Measurements from ENCODE around the gene TMEM106B. TPM values are rescaled to one million over a fixed set of nuclear protein-coding genes. Genes with fewer than 3 reads are reported as not detected.
"Not testable (repeated sequence)": the region's sequence is repeated elsewhere in the genome, so short reads cannot be mapped to it uniquely, and the experiment has no call there.

The TMEM106B gene
- total RNA-seq, 1 donor from 2014 or later, result 44.1 TPM

DNA sequence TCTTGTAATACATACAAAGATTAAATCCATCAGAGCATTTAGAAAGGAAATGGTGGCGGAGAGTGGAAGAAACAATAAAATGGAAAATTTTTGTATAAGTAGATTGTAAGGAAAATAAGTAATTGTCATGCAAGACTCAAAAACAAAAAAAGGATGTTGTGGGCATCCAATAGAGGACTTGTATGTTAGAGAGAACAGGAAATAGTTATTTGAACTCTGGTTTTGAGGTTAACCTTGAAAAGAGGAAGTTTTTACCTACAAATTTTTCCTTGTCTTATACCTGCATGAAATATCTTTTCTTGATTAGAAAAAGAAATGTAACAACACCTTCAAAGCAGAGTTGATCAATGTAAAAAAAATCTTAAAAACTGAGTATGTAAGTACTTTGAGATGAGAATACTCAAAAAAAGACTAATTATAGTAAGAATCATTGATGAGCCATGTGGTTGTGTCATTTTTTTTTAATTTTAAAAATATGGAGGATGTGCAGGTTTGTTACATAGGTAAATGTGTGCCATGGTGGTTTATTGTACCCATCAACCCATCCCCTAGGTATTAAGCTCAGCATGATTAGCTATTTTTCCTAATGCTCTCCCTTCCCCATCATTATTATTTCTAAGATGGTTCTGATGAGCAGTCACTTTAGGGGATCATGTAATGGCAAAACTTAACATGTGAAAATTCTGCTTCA lies 11.9 kb downstream of the TMEM106B start:
- intact Hi-C loops (cut with DNase I), result no loop called here
- ATAC-seq (no peak), DNase-seq (ENCODE audit: missing footprints) (no peak)

DNA sequence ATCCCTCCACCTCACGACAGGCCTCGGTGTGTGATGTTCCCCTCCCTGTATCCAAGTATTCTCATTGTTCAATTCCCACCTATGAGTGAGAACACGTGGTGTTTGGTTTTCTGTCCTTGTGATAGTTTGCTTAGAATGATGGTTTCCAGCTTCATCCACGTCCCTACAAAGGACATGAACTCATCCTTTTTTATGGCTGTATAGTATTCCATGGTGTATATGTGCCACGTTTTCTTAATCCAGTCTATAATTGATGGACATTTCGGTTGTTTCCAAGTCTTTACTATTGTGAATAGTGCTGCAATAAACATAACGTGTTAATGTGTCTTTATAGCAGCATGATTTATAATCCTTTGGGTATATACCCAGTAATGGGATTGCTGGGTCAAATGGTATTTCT lies 13.9 kb downstream of the TMEM106B start:
- DNase-seq (ENCODE audit: missing footprints); ATAC-seq; intact Hi-C loops (cut with DNase I): not testable (repeated sequence)

DNA sequence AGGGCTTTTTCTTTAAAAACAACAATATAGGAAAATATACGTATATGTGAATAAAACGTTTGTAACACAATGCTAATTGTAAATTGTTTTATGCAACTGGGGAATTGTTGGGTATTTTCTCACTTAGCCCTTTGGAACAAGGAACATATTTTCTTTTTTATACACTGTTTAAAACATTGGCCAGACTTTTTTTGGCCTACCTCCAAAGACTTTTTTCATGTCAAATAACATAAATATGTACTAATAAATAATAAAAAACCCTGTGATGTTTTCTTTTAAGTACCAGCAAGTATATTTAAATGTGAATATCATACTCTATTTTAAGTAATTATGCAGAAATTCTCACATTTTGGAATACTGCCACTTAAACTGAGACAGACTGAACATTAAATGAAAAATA lies 15.7 kb downstream of the TMEM106B start:
- no peak for DNase-seq (ENCODE audit: missing footprints)
- intact Hi-C loops (cut with DNase I), result no loop called here
- no peak for ATAC-seq

DNA sequence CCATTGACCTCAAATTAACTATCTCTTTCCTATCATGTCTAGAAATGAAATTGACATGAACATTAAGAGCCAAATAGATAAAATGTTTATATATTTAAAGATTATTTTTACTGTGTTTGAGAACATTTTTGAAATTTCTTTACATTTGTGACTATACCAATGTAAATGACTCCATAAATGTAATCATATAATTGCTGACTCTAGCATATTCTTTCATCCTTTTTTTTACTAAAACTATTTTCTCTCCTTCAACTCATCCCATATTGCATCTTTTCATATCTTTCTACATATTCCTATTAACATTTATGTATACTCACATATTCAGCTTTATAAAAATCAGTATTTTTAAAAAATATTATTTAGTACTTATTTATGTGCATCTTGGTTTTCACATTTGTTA lies 16.9 kb downstream of the TMEM106B start:
- DNase-seq (ENCODE audit: missing footprints) (no peak), ATAC-seq (no peak)
- intact Hi-C loops (cut with DNase I), result no loop called here

DNA sequence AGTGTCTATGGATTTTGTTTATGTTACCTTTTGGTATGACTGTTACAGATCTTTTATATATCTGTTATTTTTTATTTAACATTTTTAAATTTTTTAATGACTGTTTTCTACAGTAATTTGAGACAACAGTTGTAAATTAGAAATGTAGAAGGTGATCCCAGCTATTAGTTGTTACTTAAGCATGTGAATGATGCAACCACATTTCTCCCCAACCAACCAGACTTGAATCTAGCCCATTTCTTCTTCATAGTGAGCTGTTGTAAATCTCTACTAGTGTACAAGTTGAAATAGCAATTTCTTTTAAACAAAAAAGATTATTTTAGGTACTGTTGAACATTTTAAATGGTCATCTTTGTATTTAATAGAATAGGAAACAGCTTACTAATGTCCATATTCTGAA lies 18.0 kb downstream of the TMEM106B start:
- no peak for DNase-seq (ENCODE audit: missing footprints)
- no peak for ATAC-seq
- intact Hi-C loops (cut with DNase I), result no loop called here

DNA sequence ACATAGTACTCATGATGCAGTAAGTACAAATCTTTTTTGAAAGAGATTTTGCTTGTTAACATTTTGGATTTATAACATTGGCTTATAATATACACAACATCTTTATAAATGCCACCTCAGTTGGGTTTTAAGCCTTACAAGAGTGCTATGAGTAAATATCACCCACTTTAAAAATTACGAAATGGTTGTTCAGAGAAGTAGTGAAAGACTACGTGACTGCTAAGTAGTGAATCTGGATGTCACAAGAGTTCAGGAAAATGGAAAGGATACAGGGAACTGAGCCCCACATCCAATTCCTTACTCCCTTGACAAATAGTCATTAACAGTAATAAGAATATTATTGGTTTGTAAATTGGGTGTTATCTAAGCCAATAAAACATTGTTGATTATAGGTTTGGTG lies 20.0 kb downstream of the TMEM106B start:
- ATAC-seq, result no peak
- intact Hi-C loops (cut with DNase I), result no loop called here
- no peak for DNase-seq (ENCODE audit: missing footprints)

DNA sequence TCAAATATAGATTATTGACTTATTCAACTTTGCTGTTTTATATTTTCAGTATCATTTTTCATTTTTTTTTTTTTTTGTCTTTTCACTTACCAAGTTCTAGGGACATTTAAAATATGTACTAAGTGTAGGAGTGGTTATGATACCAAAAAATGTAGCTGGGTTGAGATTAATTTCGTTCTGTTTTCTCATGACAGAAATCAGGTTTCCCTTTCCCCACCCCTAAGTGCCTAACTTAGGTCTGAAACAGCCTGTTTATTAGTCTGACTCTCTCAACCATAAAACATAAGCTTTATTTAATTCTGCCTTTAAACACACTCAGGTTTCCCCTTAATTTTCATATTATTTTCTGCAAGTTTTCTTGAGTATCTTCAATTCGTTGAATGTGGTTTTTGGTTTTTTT lies 22.1 kb downstream of the TMEM106B start:
- intact Hi-C loops (cut with DNase I), result no loop called here
- DNase-seq (ENCODE audit: missing footprints) (no peak), ATAC-seq (no peak)

DNA sequence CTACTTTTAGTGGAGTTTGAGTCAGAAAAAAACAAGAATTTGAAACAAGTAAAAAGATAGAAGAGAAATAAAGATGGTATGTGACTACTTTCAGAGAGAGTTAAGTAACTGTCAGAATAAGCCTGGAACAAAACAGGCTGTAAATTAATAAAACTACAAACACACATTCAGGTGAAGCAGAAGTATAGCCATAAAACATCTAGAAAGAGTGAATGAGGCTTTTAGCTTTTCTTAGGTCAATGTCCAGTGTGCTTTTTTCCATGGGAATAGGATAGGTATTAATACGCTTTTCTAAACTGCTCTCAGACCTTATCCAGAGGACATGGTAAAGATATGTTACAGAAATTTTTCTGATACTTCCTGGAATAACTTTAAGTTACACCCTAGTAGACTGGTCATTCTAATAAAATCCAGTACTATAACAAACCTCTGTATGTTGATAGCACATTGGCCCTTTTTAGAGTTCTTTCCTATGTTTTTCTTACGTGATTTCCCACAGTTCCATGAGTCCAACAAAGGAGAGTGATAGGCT lies 23.3 kb downstream of the TMEM106B start:
- ATAC-seq (no peak), DNase-seq (ENCODE audit: missing footprints) (no peak)
- intact Hi-C loops (cut with DNase I), result no loop called here

DNA sequence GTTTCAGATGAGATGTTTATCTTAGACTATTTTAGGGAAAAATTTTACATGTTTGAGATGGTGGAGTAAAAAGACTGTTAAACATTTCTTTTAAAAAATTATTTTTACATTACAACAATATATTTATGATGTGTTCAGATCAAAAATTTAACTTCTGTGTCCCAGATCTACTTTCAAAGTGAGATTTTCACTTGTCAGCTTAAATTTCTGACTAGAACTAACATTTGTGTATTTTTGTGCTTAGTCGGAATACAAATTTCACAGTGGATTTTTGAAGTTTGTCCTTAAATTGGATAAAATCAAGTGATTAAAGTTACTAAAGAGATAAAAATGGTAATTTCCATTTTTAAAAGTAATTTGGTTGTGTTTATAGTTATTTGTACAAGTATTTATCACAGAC lies 24.9 kb downstream of the TMEM106B start:
- intact Hi-C loops (cut with DNase I), result no loop called here
- ATAC-seq (no peak), DNase-seq (ENCODE audit: missing footprints) (no peak)

DNA sequence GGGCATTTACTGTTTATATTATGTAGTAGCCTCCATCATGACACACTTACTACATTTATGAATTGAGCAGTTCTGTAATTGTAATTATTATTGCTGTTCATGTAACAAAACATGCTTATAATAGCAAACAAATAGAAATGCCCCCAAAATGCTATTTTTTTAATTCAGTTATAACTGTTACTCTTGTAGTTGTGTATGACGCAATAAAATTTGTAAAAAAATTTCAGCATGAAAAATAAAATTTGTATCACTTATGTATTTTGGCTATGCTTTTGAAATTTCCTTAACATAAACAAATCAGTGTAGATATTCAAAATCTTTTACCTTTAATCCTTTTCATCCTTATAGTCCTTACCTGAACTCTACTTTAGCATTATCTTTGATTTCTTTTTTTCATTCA lies 25.9 kb downstream of the TMEM106B start:
- intact Hi-C loops (cut with DNase I), result no loop called here
- ATAC-seq, result no peak
- no peak for DNase-seq (ENCODE audit: missing footprints)

DNA sequence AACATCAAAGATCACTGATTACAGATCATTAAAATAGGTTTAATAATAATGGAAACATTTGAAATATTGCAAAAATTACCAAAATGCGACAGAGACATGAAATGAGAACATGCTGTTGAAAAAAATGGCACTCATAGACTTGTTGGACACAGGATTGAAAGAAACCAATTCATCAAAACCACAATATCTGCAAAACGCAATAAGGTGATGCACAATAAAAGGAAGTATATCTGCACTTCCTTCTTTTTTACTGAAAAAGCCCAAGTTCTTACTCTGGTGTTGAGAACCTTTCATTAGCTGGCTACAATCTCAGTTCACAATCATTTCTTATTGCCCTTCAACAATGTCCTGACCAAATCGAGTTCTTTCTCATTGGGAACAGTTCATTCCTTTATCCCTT lies 28.7 kb downstream of the TMEM106B start:
- intact Hi-C loops (cut with DNase I), result no loop called here
- no peak for DNase-seq (ENCODE audit: missing footprints)
- no peak for ATAC-seq

DNA sequence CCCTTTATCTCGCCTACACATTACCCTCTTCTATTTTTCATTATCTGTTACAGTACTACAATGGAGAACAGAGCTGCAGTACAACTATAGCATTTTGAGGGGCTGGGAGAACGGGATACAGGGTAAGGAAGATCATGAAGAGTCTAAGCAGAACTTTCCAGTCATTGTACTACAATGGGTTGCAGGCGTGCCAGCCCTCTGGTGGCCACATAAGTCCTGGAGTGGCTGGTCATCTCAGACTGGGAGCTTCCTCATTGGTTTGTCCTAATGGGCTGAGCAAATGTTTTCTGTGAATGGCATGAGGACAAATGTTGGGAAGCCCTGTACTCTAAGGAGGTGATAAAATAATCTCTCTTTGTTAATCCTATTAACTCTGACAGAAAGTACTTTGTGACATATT lies 33.0 kb downstream of the TMEM106B start:
- intact Hi-C loops (cut with DNase I), result no loop called here
- no peak for DNase-seq (ENCODE audit: missing footprints)
- no peak for ATAC-seq

DNA sequence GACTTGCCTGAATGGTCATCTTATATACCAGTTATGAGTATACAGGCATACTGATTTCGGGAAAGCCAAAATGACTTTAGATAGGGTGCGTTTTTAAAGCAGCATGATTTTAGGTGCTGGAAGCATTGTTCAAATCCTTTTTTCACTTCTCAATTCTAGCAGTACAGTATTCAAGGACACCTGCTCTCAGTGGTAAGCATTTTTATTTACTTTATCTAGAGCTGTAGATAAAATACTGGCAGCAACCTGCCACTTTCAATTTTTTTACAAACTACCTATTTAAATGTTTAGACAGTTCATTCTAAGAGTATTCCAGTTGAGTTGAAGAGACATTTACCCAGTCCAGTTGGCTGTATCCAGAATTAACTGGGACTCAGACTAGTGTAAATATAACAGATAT lies 33.6 kb downstream of the TMEM106B start:
- no peak for ATAC-seq
- DNase-seq (ENCODE audit: missing footprints), result no peak
- intact Hi-C loops (cut with DNase I), result no loop called here

DNA sequence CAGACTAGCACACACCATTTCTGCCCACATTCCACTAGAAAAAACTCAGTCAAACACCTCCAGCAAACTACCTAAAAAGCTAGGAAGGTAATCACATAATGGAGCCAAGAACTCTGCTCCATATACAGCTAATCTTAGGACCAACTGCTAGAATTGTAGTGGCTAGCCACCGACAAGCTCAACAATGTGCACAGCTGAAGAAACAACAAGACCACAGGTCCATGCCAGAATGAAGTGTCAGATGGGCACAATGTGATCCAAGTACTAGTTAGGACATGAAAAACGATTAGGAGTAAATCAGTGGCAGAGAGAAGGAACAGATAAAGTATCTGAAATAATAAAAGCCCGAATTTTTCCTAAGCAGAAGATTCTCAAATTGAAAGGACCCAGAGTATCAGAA lies 38.6 kb downstream of the TMEM106B start:
- DNase-seq (ENCODE audit: missing footprints) (no peak), ATAC-seq (no peak)
- intact Hi-C loops (cut with DNase I), result no loop called here

DNA sequence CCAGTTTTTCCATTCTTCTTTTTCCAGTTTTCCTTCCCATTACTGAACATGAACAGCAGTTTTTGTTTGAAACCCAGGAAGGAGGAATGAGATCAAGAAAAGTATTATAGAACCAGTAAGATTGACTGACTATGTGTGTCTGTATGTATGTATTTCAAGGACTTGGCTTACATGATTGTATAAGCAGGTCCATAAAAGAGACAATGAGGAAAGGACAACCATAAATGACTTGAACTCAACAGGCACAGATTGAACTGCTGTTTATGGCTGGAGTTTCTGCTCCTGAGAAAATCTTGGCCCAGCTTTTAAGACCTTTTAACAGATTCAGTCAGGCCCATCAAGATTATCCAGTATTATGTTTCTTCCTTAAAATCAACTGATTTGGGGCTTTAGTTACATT lies 39.1 kb downstream of the TMEM106B start:
- intact Hi-C loops (cut with DNase I), result no loop called here
- ATAC-seq (no peak), DNase-seq (ENCODE audit: missing footprints) (no peak)

DNA sequence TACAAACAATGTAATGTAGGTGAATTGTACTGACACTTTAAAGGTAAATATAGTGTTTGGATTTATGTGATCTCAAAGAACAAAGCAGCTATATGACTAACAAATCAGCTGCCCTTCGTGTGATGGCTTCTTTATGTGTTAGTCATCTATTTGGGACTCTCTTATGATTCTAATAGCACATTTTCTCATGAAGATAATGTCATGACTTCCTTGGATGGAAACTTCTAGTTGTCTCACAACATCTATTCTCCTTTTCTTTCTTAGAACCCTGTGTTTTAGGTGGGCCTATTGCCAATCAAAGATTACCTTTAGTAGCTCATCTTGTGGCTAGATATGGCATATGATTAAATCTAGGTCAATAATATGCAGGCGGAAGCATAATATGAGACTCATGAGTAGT lies 45.0 kb downstream of the TMEM106B start:
- ATAC-seq, result no peak
- DNase-seq (ENCODE audit: missing footprints), result no peak
- intact Hi-C loops (cut with DNase I), result no loop called here

DNA sequence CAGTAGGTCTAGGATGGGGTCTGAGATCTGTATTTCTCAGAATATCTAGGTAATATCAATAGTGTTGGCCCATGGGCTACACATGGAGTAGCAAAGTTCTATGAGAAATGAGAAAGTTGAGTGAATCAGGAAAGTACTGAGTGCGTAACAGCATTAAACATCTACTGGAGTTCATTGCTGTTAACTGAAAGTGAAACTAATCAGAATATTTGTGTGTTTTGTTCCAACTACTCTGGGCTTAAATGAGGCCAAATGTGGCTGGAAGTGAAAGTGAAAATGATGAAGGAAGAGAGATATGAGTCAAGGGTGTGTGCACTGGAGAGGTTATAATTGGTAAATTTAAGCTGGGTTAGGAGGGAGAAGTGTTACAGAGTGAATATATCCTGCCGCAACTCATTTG lies 46.5 kb downstream of the TMEM106B start:
- intact Hi-C loops (cut with DNase I), result no loop called here
- DNase-seq (ENCODE audit: missing footprints) (no peak), ATAC-seq (no peak)

DNA sequence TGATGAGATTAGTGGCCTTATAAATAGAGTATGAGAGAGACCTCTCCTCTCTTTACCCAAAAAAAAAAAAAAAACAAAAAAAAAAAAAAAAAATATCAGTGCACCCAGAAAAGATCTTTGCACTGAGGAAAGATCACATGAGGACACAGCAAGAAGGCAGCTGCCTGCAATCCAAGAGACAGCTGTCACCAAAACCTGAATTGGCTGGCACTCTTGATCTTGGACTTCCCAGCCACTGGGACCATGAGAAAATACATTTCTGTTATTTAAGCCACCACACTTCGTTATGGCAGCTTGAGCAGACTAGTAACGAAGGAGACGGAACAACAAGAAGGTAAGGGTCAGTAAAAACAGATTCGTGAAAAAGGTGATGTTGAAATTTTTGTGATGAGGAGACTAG lies 47.0 kb downstream of the TMEM106B start:
- DNase-seq (ENCODE audit: missing footprints) (no peak), ATAC-seq (no peak)
- intact Hi-C loops (cut with DNase I), result no loop called here

DNA sequence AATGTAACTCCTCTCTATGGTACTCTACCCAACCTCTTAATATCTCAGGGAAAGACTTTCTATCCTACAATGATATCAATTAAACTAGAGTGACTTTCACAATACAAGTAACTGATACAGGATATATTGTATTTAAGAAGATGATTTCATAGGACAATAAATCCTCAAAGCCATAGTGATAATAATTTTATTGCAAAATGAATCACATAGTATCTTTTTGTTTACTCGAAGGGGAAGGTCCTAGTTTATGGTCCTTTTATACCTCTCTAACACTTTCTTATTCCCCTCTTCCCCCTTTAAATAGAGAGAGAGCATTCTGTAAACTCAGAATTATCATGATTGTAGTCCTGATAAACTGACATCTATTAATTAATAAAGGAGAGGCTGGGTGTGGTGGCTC lies 56.4 kb downstream of the TMEM106B start:
- no peak for ATAC-seq
- intact Hi-C loops (cut with DNase I), result no loop called here
- DNase-seq (ENCODE audit: missing footprints), result no peak

DNA sequence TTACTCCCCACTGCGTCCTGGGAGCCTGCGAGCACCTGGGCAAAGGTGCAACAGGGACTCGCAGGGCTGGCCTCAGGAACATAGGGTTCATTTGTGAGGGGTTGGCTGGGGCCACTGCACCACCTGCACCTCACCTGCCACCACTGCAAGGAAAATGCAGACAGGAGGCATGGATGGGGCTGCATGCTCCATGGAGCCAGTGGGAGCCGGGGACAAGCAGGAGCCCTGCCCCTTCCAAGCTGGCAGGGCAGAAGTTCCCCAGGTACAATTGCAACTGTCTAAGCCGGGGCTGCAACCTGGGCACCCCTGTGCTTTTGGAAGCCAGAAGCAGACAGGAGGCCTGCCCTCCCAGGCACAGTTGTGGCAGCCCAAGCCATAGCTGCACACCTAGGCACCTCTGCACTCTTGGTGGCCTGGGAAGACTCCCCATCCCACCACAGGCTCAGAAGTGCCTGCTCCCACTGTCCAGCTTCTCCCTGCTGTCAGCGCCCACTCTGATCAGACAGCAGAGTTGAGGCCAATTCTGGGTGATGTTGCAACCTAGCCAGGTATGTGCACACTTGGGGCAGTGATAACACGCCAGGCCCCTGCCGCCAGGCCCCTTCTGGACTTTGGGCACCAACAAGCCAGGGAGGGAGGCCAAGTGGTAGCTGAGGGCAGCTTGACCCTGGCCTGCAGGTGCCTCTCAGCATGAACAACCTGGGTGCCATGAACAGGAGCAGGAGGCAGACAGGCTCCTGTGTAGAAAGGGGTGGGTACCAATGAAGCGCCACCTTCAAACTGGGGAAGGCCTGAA lies 58.2 kb downstream of the TMEM106B start:
- ATAC-seq (no peak), DNase-seq (ENCODE audit: missing footprints) (no peak)
- intact Hi-C loops (cut with DNase I), result no loop called here

Measured in Right ventricle myocardium inferior (tissue), 1 donor.